Spleen (tissue), 11 donors: ENCODE data around the gene PVALB. TPM values are rescaled to one million over a fixed set of nuclear protein-coding genes. Genes with fewer than 3 reads are reported as not detected.

Source experiments
- DNase-seq: peaks from one replicate; pipeline ENCODE4 v3.0.0-alpha.2; 2020
- H3K27ac ChIP-seq, 8 donors: fragments of 200-600 bp; sonication (generic) in 7 of 8; 1 replicate in 4 of 8; 2 replicates in 4 of 8; pipeline versions ENCODE4 v1.5.0 to v1.8.0; 2016 to 2021; ENCODE audit warnings: inconsistent platforms in 4 of 8, mild to moderate bottlenecking in 4 of 8, moderate library complexity in 1 of 8
- H3K27me3 ChIP-seq, 7 donors: fragments of 200-600 bp; sonication (generic) in 6 of 7; replicated peaks in 1 of 7; 1 replicate in 4 of 7; 2 replicates in 3 of 7; pipeline versions ENCODE4 v1.5.0 to v1.8.0; 2016 to 2021; ENCODE audit warnings: inconsistent platforms in 3 of 7, mild to moderate bottlenecking in 1 of 7
- H3K36me3 ChIP-seq, 6 donors: fragments of 200-600 bp; sonication (generic) in 5 of 6; 1 replicate in 4 of 6; 2 replicates in 2 of 6; pipeline versions ENCODE4 v1.5.0 to v1.8.0; 2016 to 2021; ENCODE audit warnings: inconsistent platforms in 2 of 6
- H3K4me1 ChIP-seq, 6 donors: fragments of 200-600 bp; sonication (generic) in 5 of 6; 1 replicate in 3 of 6; 2 replicates in 3 of 6; pipeline versions ENCODE4 v1.5.0 to v1.8.0; 2016 to 2021; ENCODE audit warnings: inconsistent platforms in 3 of 6
- H3K4me3 ChIP-seq, 8 donors: fragments of 200-600 bp; sonication (generic) in 7 of 8; 1 replicate in 4 of 8; 2 replicates in 4 of 8; pipeline versions ENCODE4 v1.5.0 to v1.8.0; 2016 to 2021; ENCODE audit warnings: inconsistent platforms in 4 of 8, mild to moderate bottlenecking in 4 of 8, moderate library complexity in 2 of 8
- H3K9me3 ChIP-seq, 8 donors: fragments of 200-600 bp; sonication (generic) in 7 of 8; 1 replicate in 4 of 8; 2 replicates in 4 of 8; pipeline versions ENCODE4 v1.5.0 to v1.8.0; 2016 to 2021; ENCODE audit warnings: inconsistent platforms in 4 of 8
- CTCF ChIP-seq, 11 experiments: fragments of 200-600 bp in 7 of 11; fragments of 450-650 bp in 4 of 11; sonication (generic) in 4 of 11; IDR thresholded peaks in 8 of 11; conservative IDR thresholded peaks in 3 of 11; 1 replicate in 7 of 11; 2 replicates in 4 of 11; pipeline versions ENCODE4 v1.4.0 to v1.8.0; 2016 to 2021; ENCODE audit warnings: antibody characterized with exemption in 11 of 11, inconsistent platforms in 4 of 11, mild to moderate bottlenecking in 1 of 11
- POLR2A ChIP-seq, 3 donors: fragments of 450-650 bp; IDR thresholded peaks; one replicate each; pipeline ENCODE4 v1.5.1; 2017; ENCODE audit warnings: antibody characterized with exemption in 3 of 3, mild to moderate bottlenecking in 1 of 3
- POLR2AphosphoS5 ChIP-seq, 3 donors: sonication (generic); formaldehyde crosslinking; IDR thresholded peaks; one replicate each; pipeline ENCODE4 v1.5.1; 2017; ENCODE audit warnings: antibody characterized with exemption in 3 of 3
- WGBS, 5 donors: extraction: QIAGEN DNeasy Blood & Tissue Kit in 3 of 5; methylation state at CpG; one replicate each; pipeline versions ENCODE4 v1.1.5 to v1.1.7; 2013 to 2018; 5-methylcytosine and 5-hydroxymethylcytosine counted together
- intact Hi-C: fragments of 100-400 bp; cut with DNase I; formaldehyde crosslinking; loops from one replicate; pipeline ENCODE4 v1.15.0; 2023; ENCODE audit warnings: low total_unique reads
- polyA plus RNA-seq, 3 donors: library from polyadenylated mRNA; stranded (reverse); fragments of 200-250 nt; gene quantifications; one replicate each; pipeline ENCODE4 v1.2.1, GENCODE V29; 2013
- total RNA-seq, 7 donors: library from RNA; depleted of rRNA in 3 of 7; stranded (reverse); fragments of >200 nt in 3 of 7; fragmentation: NEBNext Ultra II Directional in 4 of 7; extraction: Animal tissue kit (Norgen Biotek cat#: 25700) in 4 of 7; gene quantifications; one replicate each; pipeline versions ENCODE4 v1.1.0 to v1.2.1, GENCODE V29; 2016 to 2021
- donor health status: healthy with polysubstance abuse.
- donor health status: DM: no; HTN: no; CAD: no; lungs with moderate emphysema.
- donor health status: DM: no; HTN: no; CAD: no.
- donor health status: Bipolar disorder and iron deficiency.
- donor health status: healthy.
- donor health status: DM: no; HTN: no; CAD: no.
- donor health status: DM: yes; HTN: yes; CAD: no.

PVALB gene
- total and polyA plus RNA-seq, 10 donors, result 0.52 to 3.2 (median 1.00) TPM; not detected in 2

- no peak for DNase-seq
- Histone ChIP-seq H3K4me1 (peaks cover 0 to 17% (median 0%) of the 10 kb centered on the region in 6 donors), H3K27me3 (peaks cover 0 to 55% (median 0%) of the 10 kb centered on the region in 7 donors), H3K36me3 (no peaks in the 10 kb centered on the region), H3K9me3 (peaks cover 0 to 24% (median 10%) of the 10 kb centered on the region in 8 donors), H3K4me3 (no peak overlapping the region), H3K27ac (peak overlapping the region in 1 of 8 donors; percentile 31)
- intact Hi-C loops, result no loop called here
- TF ChIP-seq POLR2AphosphoS5 (IDR thresholded peaks at IDR 0.05) (no peak), POLR2A (IDR thresholded peaks at IDR 0.05) (no peak), CTCF (IDR thresholded peaks at IDR 0.05 in 8 of 11, conservative IDR thresholded peaks at IDR 0.05 in 3 of 11) (no peak)
- WGBS, 5 donors, result 57 to 71% (median 63%) methylated on average over 3 of the region's 3 CpGs
These were observed 16.2 kb upstream of the PVALB start for GRCh38 chr22:36833073-36833472.

GRCh38 chr22:36831717-36832116 is 14.9 kb upstream of the PVALB start:
- Histone ChIP-seq H3K9me3 (peaks cover 0 to 18% (median 5%) of the 10 kb centered on the region in 8 donors), H3K27ac (peak overlapping the region in 2 of 8 donors; percentile 47 to 60), H3K27me3 (peaks cover 0 to 57% (median 0%) of the 10 kb centered on the region in 7 donors), H3K4me3 (no peak overlapping the region), H3K36me3 (no peaks in the 10 kb centered on the region), H3K4me1 (peaks cover 0 to 17% (median 0%) of the 10 kb centered on the region in 6 donors)
- no peak for TF ChIP-seq POLR2AphosphoS5 (IDR thresholded peaks at IDR 0.05)
- no peak for TF ChIP-seq POLR2A (IDR thresholded peaks at IDR 0.05)
- no peak for TF ChIP-seq CTCF (IDR thresholded peaks at IDR 0.05 in 8 of 11, conservative IDR thresholded peaks at IDR 0.05 in 3 of 11)
- WGBS, 5 donors, result 80 to 86% (median 84%) methylated on average over 3 of the region's 3 CpGs
- intact Hi-C loops, result no loop called here
- no peak for DNase-seq

GRCh38 chr22:36831206-36831605 is 14.4 kb upstream of the PVALB start:
- no peak for TF ChIP-seq CTCF (IDR thresholded peaks at IDR 0.05 in 8 of 11, conservative IDR thresholded peaks at IDR 0.05 in 3 of 11)
- no peak for TF ChIP-seq POLR2AphosphoS5 (IDR thresholded peaks at IDR 0.05)
- TF ChIP-seq POLR2A (IDR thresholded peaks at IDR 0.05), result no peak
- Histone ChIP-seq H3K27ac (peak overlapping the region in 2 of 8 donors; percentile 7 to 60), H3K27me3 (peaks cover 0 to 61% (median 0%) of the 10 kb centered on the region in 7 donors), H3K36me3 (no peaks in the 10 kb centered on the region), H3K4me1 (peaks cover 0 to 17% (median 0%) of the 10 kb centered on the region in 6 donors), H3K9me3 (peaks cover 0 to 18% (median 5%) of the 10 kb centered on the region in 8 donors), H3K4me3 (no peak overlapping the region)
- intact Hi-C loops, result no loop called here
- no peak for DNase-seq

GRCh38 chr22:36830601-36831000 is 13.8 kb upstream of the PVALB start:
- Histone ChIP-seq H3K4me1 (peaks cover 0 to 17% (median 0%) of the 10 kb centered on the region in 6 donors), H3K27me3 (peaks cover 0 to 58% (median 0%) of the 10 kb centered on the region in 7 donors), H3K4me3 (no peak overlapping the region), H3K27ac (no peak overlapping the region), H3K9me3 (peaks cover 0 to 12% (median 5%) of the 10 kb centered on the region in 8 donors), H3K36me3 (no peaks in the 10 kb centered on the region)
- intact Hi-C loops, result no loop called here
- no peak for TF ChIP-seq POLR2AphosphoS5 (IDR thresholded peaks at IDR 0.05)
- TF ChIP-seq CTCF (IDR thresholded peaks at IDR 0.05 in 8 of 11, conservative IDR thresholded peaks at IDR 0.05 in 3 of 11), result no peak
- TF ChIP-seq POLR2A (IDR thresholded peaks at IDR 0.05), result no peak
- 75 to 96% (median 83%) methylated on average over 2 of the region's 2 CpGs for WGBS, 5 donors
- no peak for DNase-seq
